AG09319 (cell line): ENCODE data around the gene UBE2O.
"Not testable (repeated sequence)": the region's sequence is repeated elsewhere in the genome, so short reads cannot be mapped to it uniquely, and the experiment has no call there.

Source experiments
- DNase-seq: peaks from one replicate; pipeline ENCODE4 v3.0.0-alpha.2; 2010; ENCODE audit warnings: low read depth; ENCODE audit errors: extremely low read depth
- TF ChIP-seq, protein P1 (sequence below): IDR thresholded peaks from 2 replicates; pipeline ENCODE4 v1.5.1; 2011; ENCODE audit warnings: low read depth, mild to moderate bottlenecking, inconsistent platforms, low read length, moderate library complexity

Gene UBE2O

DNA sequence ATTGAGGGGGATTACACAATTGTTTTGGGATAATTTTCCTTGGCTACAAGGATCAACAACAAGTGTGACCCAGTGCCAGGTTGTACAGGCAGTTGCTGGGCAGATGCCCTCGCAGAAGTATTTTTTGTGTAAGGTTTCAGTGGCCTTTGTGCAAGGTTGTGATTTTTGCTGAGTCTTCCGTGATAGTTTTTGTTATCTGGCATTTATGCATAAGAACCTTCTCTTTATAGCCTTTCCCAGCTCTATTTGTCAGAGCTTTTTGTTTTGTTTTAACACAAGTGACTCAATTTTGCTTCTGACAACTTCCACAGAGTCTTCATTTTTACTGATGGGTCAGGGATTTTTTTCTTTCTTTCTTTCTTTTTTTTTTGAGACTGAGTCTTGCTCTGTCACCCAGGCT is 92.5 kb downstream of the UBE2O start:
- DNase-seq = no peak
- TF ChIP-seq, protein P1, sequence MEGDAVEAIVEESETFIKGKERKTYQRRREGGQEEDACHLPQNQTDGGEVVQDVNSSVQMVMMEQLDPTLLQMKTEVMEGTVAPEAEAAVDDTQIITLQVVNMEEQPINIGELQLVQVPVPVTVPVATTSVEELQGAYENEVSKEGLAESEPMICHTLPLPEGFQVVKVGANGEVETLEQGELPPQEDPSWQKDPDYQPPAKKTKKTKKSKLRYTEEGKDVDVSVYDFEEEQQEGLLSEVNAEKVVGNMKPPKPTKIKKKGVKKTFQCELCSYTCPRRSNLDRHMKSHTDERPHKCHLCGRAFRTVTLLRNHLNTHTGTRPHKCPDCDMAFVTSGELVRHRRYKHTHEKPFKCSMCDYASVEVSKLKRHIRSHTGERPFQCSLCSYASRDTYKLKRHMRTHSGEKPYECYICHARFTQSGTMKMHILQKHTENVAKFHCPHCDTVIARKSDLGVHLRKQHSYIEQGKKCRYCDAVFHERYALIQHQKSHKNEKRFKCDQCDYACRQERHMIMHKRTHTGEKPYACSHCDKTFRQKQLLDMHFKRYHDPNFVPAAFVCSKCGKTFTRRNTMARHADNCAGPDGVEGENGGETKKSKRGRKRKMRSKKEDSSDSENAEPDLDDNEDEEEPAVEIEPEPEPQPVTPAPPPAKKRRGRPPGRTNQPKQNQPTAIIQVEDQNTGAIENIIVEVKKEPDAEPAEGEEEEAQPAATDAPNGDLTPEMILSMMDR = no peak

DNA sequence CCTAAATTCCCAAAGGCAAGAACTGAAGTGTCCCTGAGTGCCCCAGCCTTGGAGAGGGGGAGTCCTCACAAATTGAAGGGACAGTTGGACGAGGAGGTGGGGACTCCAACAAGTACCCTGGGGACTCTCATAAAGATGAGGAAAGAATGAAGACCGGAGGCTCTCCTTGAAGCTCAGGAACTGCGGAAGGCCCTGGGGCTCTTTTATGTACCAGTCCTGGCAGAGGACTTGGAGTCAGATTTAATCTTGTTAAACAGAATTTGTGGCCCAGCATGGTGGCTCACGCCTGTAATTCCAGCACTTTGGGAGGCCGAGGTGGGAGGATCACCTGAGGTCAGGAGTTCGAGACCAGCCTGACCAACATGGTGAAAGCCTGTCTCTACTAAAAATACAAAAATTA is 93.2 kb downstream of the UBE2O start:
- not testable (repeated sequence) for DNase-seq

DNA sequence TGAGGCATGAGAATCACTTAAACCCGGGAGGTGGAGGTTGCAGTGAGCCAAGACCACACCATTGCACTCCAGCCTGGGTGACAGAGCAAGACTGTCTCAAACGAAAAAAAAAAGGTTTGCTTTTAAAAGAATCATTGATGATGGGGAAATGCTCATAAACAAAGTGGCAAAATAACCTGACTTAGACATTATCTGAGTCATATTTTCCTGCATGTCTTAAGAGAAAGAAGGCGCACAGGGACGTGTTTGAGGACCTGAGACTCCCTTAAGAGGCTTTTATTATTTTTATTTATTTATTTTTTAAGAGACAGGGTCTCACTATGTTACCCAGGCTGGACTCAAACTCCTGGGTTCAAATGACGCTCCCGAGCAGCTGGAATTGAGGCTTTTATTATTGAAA is 93.6 kb downstream of the UBE2O start:
- DNase-seq = no peak
- TF ChIP-seq, protein P1 = no peak

DNA sequence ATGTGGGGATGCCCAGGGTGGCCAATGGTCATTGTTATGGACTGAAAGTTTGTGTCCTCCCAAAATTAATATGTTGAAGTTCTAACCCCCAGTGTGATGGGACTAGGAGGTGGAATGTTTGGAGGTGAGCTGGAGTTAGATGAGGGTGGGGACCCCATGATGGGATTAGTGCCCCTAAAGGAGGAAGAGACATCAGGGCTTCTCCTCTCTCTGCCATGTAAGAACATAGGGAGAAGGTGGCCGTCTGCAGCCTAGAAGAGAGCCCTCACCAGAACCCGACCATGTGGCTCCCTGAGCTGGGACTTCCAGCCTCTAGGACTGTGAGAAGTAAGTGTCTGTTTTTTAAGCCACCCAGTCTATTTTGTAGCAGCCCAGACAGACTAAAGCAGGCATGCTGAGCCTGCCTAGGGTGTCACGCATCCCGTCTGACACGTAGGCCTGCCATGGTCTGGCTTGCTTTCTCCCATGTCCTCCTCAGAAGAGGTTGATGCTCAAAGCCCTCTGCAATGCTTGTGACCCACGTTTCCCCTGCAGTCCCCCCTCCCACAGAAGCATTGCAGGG is 95.3 kb downstream of the UBE2O start:
- TF ChIP-seq, protein P1 = no peak
- no peak for DNase-seq

DNA sequence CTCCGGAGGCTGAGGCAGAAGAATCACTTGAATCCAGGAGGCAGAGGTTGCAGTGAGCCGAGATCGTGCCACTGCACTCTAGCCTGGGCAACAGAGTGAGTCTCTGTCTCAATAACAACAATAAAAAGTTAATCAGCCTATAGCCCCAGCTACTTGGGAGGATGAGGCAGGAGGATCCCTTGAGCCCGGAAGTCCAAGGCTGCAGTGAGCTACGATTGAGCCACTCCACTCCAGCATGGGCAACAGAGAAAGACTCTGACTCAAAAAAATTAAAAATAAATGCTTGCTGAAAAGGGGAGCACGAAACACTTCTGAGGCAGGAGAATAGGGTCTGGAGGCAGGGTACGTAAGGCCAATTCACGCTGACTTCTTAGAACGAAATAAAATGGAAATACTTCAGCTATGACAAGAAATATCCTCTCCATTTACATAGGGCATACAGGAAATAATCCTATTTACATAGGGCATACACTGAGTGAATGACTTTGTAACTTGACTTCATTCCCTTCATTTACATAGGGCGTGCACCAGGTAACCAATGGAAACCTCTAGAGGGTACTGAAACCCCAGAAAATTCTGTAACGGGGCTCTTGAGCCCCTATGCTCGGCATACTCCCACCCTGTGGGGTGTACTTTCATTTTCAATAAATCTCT is 96.0 kb downstream of the UBE2O start:
- DNase-seq = no peak
- TF ChIP-seq, protein P1 = no peak

DNA sequence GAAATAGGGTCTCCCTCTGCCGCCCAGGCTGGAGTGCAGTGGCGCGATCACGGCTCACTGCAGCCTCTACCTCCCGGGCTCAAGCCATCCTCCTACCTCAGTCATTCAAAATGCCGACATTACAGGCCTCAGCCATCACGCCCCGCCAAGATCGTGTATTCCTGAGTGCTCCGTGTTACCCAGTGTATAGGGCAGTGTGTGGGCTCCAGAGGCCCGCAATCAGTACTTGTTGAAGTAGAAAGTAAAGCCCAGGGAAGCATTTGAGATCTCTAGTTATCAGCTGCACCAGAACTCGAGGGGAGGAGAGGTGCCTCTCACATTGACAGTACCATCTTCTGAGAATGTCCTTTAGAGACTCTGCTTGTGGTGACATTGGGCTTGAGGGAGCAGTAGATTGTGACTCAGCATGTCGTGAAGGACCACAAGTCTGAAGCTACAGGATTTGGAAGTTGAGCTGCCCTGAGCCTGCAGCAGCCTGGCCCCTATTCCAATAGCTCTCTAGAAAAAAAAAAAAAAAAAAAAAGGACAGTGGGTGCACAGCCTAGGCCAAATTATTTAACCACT is 98.1 kb downstream of the UBE2O start:
- TF ChIP-seq, protein P1 = no peak
- no peak for DNase-seq

DNA sequence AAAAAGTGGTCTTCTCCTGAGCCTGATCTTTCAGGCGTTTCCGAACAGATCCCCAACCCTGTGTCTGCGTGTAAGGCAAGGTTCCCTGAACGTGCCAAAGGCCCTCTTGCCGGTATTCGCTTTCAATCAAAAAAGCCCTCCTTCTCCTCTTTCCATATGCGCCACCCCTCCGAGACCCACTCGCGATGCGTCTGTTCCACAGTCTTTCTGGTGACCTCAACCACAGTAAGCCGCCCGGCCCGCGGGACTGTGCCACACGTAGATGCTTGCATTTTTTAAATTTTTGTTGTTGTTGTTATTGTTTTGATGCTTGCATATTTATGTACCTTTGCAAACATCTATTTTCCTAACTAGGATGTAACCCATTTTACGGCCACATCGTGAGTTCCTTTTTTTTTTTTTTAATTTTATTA is 98.6 kb downstream of the UBE2O start:
- no peak for DNase-seq
- TF ChIP-seq, protein P1 = no peak
